Jurkat, Clone E6-1 (cell line): ENCODE results near the gene ATPAF2. TPM values are rescaled to one million over a fixed set of nuclear protein-coding genes. Genes with fewer than 3 reads are reported as not detected.

Experiments used
- DNase-seq: peaks from one replicate; pipeline ENCODE4 v3.0.0-alpha.2; 2011; ENCODE audit warnings: low read depth, low spot score
- H3K4me3 ChIP-seq: 2 replicates; pipeline ENCODE4 v1.5.1; 2011; ENCODE audit warnings: mild to moderate bottlenecking, low read length, control low read depth, moderate library complexity
- polyA plus RNA-seq: library from polyadenylated mRNA; unstranded; fragments of >200 nt; gene quantifications from one replicate; pipeline ENCODE4 v1.2.1, GENCODE V29; 2012; ENCODE audit warnings: missing spikeins; ENCODE audit not compliant: insufficient read length, insufficient read depth

ATPAF2 gene
- 31.6 TPM for polyA plus RNA-seq

- DNase-seq, result peak; percentile 99
- peak within 1 kb of the TSS; percentile 72 for H3K4me3 ChIP-seq
Observed at GRCh38 chr17:18038861-18039534, at the start of gene ATPAF2, which contains the start of gene GID4. Gene ATPAF2, minus strand, starts transcription at chr17:18039168. Its CDS starts 155 bp downstream, at chr17:18039013. Gene GID4, plus strand, starts transcription at chr17:18039408. Its CDS starts 57 bp downstream, at chr17:18039465.

DNA sequence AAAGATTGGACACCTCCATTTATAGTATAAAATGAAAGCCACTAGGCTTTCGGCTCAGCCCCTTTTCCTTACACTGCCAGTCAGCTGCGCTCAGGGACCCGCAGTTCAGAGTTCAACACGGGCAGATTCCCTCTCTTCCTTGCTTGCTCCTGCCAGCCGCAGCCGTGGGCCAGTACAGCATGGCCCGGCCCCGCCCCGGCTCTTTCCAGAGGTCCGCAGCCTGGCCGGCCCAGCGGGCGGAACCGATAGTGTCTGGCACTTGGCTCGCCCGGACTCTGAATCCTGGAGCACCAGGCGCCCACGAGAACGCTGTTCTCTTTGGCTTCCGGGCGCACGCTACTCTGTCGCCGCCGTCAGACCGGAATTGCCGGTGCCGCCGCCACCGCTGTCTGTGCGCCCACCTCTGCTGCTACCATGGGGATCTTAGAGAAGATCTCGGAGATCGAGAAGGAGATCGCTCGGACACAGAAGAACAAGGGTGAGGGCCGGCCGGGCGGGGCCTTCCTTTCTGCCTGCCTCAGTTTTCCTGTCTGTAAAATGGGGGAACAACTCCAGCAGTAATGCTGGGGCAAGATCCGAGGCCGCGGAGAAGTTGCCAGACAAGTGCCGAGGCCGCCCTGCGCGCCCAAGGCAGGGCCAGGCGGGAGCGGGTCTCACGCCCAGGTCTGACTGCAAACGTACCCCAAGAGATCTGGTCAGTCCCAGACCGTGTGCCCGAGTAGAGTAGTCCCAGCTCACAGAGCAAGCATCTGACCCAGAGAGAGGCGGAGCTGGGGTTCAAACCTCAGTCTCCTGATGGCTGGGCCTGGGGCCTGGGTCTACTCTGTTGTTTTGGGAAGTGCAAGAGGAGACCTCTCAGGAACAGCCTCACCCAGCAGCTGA, 48.9 kb upstream of the ATPAF2 start, which contains the start of gene DRG2:
DRG2 (plus strand) TSS at position 339 of the 882 bp plus-strand sequence; CDS start at position 415, 76 bp downstream.
- DNase-seq, result peak; percentile 81
- H3K4me3 ChIP-seq, result peak within 1 kb of the TSS; percentile 98

DNA sequence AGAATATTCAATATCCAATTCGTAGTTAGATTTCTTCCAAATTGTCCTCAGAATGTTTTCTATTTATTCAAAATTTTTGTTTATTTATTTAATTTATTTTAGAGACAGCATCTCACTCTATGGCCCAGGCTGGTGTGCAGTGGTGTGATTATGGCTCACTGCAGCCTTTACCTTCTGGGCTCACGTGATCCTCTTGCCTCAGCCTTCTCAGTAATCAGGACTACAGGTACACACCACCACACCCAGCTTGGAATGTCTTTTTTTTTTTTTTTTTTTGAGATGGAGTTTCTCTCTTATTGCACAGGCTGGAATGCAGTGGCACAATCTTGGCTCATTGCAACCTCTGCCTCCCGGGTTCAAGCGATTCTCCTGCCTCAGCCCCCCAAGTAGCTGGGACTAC, 45.3 kb upstream of the ATPAF2 start:
- no peak overlapping the region for H3K4me3 ChIP-seq
- no peak for DNase-seq

GRCh38 chr17:18079543-18079942, 40.6 kb upstream of the ATPAF2 start:
- DNase-seq, result no peak
- no peak overlapping the region for H3K4me3 ChIP-seq

DNA sequence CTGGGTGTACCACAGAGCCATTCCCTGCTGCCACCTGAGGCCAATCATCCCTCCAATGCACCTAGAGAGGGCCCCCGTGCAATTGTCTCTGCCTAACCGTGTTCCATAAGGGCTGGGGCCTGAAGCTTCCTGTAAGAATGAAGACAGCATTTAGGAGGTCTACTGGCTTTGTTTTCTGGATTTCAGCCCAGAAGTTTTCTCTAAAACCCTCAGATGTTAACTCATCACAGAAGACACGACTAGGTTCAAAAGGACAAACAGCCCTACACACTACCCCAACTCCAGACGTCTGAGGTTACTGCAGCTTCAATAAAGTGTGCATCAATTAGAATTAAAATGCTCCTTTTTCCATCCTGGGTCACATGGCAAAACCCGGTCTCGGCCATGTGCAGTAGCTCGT, 38.0 kb upstream of the ATPAF2 start:
- H3K4me3 ChIP-seq, result no peak overlapping the region
- no peak for DNase-seq

DNA sequence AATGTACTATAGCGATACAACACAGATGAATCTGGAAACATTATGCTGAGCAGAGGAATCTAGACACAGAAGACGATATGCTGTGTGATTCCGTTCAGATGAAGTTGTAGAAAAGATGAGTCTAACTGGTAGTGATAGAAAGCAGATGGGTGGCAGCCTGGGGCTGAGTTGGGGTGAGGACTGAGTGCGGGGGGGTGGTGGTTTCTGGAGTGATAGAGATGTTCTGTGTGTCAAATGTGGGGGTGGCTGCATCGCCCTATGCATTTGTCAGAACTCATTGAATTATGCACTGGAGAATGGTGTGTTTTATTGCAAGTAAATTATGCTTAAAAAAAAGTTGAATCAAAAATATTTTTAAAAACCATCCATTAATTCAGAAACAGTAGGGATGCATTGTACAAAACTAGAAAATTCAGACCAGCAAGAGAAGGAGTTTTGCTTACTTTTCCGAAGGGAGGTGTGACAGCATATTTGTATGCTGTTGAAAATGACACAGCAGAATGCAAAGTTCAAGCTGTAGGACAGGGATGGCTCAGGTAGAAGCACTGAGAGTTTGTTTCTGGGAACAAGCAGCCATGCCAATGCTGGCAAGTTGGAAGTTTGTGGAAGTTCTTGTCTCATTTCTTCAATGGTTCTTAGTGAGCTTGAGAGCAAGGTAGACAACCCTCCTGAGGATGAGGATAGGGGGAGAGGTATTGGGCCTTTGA, 35.8 kb upstream of the ATPAF2 start:
- no peak for DNase-seq
- H3K4me3 ChIP-seq, result no peak overlapping the region

- H3K4me3 ChIP-seq, result no peak overlapping the region
- DNase-seq, result no peak
Observed at GRCh38 chr17:18071751-18072150, 32.8 kb upstream of the ATPAF2 start.

GRCh38 chr17:18070861-18071340, 31.9 kb upstream of the ATPAF2 start:
- H3K4me3 ChIP-seq, result no peak overlapping the region
- no peak for DNase-seq

DNA sequence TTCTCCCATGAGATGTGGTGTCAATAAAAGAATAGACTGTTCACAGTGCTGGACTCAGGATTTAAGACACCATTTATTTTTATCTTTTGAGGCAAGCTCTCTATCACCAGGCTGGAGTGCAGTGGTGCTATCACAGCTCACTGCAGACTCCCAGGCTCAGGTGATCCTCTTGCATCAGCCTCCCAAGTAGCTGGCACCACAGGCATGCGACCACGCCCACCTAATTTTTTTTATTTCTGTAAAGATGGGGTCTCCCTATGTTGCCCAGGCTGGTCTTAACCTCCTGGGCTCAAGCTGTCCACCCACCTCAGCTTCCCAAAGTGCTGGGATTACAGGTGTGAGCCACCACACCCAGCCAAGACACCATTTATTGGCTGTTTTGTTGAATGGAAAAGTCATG, 30.1 kb upstream of the ATPAF2 start:
- no peak overlapping the region for H3K4me3 ChIP-seq
- DNase-seq, result no peak

DNA sequence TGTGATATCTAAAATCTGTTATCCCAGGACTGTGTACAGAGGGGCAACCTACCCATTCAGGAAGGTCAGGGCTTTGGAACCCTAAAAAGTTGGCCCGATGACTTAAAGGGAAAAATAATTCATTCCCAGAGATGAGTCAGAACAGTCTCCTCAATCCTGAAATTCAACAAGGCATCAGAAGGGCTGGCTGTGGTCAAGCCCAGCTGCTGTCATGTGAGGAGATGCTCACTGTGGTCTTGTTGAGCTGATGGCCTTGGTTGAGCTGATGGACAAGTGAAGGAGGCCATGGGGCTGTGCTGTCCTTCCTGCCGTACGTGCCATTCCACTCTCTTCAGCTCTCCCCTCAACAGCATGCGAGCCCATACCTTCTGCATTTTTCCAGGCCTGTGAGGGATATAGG, 27.9 kb upstream of the ATPAF2 start:
- no peak for DNase-seq
- H3K4me3 ChIP-seq, result no peak overlapping the region

DNA sequence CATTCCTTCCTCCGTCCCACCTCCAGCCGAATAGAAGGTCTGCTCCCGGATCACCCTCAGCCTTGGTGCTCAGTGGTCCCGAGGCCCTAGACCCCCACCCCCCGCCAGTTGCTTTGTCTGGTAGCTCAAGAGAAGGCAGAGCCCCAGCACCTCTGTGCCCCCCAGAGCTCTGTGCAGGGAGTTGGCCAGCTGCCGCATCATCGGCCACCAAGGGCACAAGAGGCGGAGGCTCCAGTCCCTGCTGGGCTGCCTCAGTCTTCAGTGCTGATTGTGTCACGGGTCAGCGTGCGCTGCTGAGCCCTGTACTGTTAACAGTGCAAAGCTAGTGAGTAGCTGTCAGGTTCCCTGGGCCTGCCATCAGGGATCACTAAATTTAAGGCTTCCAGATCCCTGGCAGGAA, 26.6 kb upstream of the ATPAF2 start:
- no peak for DNase-seq
- H3K4me3 ChIP-seq, result no peak overlapping the region

- no peak for DNase-seq
- no peak overlapping the region for H3K4me3 ChIP-seq
Observed at GRCh38 chr17:18064053-18064452, 25.1 kb upstream of the ATPAF2 start.

DNA sequence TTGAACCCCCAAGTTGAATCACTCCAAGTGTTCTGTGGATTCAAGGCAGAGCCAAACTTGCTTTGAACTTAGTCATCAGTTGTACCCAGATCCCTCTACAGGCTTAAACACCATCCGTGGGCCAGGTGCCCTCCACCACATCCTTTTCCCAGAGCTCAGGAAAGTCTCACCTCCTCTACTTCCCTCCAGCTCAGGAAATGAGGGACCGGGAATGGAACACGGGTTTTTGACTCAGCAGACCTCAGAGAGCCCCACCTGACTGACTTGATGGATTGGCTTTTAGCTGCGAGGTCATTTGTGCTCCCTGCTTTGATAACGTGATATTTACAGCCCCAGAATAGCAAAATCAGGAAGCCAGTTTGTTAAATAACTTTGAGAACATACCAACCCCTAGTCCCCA, 20.3 kb upstream of the ATPAF2 start:
- no peak overlapping the region for H3K4me3 ChIP-seq
- DNase-seq, result no peak

DNA sequence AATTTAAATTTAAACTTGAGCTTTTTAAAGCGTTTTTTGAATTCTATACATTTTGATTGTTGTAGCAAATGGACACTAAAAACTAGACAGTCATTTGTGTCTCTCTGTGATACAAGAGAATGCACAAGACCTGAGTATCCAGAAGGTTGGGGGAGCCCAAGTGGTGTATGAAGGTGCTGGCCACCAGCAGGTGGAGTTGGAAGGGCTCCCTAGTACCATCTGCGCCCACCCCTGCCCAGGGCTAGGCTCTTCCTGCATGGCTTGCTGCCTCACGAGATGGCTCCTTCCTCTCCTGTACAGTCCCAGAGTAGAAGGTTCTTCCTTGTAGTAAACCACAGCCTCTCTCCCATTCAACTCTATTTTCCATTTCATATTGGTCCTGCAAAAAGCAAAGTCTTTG, 17.2 kb upstream of the ATPAF2 start:
- no peak for DNase-seq
- H3K4me3 ChIP-seq, result no peak overlapping the region

DNA sequence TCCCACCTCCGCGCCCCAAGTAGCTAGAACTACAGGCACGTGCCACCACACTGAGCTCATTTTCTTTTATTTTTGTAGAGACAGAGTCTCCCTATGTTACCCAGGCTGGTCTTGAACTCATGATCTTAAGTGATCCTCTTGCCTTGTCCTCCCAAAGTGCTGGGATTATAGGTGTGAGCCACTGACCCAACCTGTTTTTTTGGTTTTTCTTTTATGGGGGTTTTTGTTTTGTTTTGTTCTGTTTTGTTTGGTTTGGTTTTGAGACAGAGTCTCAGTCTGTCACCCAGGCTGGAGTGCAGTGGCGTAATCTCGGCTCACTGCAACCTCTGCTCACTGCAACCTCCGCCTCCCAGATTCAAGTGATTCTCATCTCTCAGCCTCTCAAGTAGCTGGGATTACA, 16.6 kb upstream of the ATPAF2 start:
- no peak overlapping the region for H3K4me3 ChIP-seq
- DNase-seq, result no peak

DNA sequence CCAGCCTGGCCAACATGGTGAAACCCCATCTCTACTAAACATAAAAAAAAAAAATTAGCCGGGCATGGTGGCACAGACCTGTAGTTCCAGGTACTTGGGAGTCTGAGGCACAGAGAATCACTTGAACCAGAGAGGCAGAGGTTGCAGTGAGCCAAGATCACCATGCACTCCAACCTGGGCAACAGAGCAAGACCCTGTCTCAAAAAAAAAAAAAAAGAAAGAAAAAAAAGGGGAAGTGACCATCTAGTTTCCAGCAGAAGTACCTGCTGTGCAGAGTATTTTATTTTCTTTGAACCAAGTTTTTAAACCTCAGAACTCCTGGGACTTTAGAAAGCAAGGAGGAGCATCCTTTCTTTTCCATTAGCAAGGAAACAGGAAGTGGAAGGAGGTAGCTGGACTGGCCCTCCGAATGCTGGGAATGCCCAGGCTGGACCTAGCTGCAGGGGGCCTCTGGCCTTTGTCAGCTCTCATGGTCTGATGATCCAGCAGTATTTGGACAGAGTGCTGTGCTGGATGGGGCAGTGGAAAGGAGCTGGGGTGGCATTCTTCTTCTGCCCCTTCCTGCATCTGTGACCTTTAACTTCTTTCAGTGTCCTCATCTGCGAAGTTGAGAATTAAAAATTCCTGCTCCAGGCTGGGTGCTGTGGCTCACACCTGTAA, 6.9 kb upstream of the ATPAF2 start:
- no peak overlapping the region for H3K4me3 ChIP-seq
- no peak for DNase-seq

- no peak for DNase-seq
- no peak overlapping the region for H3K4me3 ChIP-seq
Observed at GRCh38 chr17:18044609-18045008, 5.6 kb upstream of the ATPAF2 start.

- no peak for DNase-seq
- no peak overlapping the region for H3K4me3 ChIP-seq
Observed at GRCh38 chr17:18043491-18043890, 4.5 kb upstream of the ATPAF2 start.

GRCh38 chr17:18042983-18043382, 4.0 kb upstream of the ATPAF2 start:
- peak; percentile 61 for DNase-seq
- no peak overlapping the region for H3K4me3 ChIP-seq
